NCI-H2196 treated with DMSO at 0.1 percent for 48 hours (cell line): ENCODE data around the gene HDAC11.
"Not testable (repeated sequence)": the region's sequence is repeated elsewhere in the genome, so short reads cannot be mapped to it uniquely, and the experiment has no call there.

Source experiments
- DNase-seq: peaks from one replicate; lab custom pipeline; 2025; ENCODE audit not compliant: unreplicated experiment; lab: John Stamatoyannopoulos, UW

The HDAC11 gene

DNA sequence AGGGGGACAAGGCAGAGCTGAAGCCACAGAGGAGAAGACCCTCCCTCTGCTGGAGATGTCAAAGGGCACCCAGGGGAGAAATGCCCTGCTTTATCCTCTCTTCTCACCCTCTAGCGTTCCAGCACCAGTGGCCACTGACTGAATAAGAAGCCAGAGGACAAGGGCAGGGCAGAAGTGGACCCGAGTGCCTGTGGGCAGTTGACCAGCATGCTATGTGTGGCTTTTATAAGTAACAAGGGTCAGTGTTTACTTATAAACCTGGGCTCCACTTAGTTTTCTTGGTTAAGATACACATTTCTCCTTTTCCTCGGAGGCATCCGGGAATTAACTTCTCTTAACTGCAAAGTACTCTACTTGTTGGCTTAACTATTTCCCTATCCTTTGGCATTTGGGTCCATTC is 13.3 kb upstream of the HDAC11 start:
- DNase-seq = no peak

DNA sequence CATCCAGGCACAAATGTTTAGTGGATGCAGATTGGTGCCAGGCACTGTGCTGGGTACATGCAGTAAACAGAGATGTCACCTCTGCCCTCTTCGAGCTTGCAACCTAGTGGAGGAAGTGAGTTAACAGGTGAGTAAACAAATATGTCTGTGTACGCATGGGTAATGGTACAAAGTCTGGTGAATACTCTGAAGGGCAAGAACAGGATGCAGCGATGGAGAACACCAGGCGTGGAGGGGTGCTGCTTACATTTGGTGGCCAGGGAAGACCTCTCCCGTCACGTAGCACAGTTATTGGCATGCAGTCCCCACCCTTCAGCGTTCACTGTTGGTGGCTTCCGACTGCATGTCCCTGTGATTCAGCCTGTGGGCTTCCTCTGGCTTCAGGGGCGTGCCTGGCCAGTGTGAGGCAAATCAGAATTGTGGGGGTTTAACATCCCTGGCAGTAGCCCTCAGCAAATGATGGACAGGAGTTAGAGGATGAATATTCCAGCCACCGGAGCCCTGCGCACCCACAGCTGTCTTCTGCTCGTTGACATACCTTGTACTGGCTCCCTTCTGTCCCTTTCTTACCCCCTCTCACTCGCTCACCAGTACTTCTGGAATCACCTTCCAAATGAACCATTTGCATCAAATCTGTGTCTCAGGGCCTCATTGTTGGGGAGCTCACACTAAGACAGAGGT is 9.1 kb upstream of the HDAC11 start:
- DNase-seq = no peak

DNA sequence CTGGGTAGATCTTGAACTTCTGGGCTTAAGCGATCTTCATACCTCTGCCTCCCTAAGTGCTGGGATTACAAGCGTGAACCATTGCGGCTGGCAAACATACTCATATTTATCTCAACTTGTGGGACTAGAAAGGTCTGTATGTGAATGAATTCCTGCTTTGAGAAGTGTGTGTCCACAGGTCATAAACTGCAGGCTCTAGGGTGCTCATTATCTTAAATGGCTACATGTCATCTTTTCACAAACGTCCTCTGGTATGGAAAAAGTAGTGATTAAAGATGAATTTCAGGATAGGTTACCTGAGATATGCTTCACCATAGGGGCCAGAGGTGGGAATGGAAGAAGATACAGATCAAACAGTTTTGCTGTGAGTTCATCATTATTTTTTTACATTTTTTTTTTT is 7.8 kb upstream of the HDAC11 start:
- DNase-seq = no peak

DNA sequence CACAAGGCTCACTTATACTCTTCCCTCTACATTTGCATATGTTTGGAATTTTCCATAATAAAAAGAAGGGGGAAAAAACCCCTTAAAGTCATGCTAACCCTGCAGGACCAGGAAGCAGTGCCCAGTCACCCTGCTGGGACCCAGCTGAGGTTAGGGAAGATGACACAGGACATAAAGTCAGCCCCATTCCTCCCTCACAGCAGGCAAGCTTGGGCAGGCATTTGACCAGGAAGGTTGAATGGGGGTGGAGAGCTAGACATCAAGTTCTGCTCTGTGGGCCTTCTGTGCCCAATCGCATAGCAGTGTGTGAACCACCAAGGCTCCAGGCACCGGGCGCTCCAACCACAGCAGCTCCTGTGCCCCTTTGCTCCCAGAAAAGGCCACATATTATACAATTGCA is 7.1 kb upstream of the HDAC11 start:
- no peak for DNase-seq

DNA sequence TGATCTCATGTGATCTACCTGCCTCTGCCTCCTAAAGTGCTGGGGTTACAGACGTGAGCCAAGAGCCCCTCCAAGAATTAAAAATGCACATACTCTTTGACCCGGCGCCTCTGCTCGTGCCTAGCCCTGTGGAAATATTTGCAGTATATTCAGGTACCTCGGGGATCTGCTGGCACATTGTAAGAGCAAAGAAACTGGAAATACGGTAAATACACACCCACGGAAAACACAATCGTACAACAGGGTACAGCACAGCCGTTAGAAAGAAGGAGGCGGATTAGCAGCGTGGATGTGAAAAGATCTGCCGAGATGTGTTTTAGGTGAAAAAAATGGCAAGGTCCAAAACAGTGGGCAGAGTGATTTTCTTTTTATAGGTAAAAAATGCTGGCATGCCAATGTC is 6.1 kb upstream of the HDAC11 start:
- DNase-seq = no peak

DNA sequence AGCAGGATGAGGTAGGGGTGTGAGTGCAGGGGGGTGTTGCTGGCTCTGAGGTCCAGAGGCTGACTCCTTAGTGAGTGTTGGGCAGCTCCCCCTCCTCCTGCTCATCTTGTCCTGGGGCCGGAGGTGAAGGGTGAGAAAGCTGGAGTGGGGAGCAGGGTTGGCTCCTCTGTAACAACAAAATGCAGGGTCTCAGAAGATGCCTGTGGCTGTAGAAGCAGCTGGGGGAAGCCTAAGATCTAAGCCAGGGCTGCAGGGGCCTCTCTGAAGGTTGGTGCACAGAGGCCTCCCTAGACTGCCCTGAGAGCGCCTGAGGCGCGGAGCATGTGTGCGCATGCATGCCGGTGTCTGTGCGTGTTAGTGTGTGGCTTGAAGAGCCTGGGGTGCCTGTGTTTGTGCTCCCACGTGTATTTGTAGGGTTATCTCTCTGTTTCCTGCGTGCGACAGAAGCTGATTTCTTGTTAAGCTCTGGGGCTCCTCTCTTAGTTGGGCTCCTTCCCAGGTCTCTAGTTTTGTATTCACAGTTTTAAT is 5.3 kb upstream of the HDAC11 start:
- DNase-seq = no peak

DNA sequence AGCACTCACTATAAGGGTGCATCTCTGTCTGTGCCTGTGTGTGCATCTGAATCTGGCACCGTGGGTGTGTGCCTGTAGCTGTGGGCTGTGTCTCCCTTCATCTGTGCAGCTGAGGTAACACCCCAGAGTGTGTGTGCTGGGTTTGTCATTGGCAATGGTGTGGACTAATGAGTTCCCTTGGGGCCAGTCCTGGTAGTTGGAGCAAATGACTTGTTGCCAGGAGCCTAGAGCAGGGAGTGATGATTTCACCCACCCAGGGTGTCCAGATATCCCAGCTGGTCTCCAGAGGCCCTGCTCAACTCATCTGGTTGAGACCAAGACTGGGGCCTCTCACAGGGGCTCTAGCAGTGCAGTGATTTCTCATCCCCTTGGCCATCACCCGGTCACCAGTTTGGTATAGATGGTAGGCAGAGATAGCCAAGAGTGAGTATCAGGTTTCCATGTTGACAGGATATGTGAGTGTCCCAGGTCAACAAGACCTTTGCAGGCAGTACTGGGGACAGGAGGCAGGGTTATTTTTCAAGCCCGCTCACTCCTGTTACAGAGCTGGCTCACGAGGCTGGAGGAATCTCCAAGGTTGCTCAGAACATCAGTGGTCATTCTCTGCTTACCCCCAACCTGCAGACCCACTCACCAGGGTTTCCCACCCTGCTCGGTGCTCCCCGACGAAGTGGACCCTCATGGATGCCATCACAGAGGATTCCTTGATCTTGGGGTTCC is 4.1 kb upstream of the HDAC11 start:
- no peak for DNase-seq

DNA sequence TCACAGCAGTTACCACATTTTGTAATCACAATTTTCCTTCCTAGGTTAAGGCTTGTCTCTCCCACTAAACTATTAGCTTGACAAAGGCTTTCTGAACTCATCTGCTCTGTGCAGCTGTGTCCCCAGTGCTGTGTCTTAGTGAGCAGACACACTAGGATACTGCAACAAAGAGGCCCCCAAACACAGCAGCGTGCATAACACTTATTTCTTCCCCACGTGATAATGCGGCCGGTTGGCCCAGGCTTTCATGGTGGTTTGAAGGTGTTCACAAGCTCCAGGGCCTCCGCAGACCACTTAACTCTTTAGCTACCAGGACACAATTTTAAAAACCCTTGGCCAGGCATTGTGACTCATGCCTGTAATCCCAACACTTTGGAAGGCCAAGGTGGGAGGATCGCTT is 2.2 kb upstream of the HDAC11 start:
- DNase-seq = no peak

DNA sequence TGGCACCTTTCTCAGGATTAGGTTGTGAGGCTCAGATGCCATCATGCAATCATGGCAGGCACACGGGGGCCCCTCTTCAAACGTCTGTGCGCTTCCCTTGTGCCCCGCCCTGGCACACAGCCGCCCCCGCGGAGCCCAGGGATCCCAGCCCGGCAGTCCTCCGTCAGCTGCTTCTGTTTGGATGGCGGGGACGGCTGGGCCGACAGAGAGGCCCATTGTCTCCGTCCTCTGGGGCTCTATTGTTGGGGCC is 849 bp upstream of the HDAC11 start:
- no peak for DNase-seq

DNA sequence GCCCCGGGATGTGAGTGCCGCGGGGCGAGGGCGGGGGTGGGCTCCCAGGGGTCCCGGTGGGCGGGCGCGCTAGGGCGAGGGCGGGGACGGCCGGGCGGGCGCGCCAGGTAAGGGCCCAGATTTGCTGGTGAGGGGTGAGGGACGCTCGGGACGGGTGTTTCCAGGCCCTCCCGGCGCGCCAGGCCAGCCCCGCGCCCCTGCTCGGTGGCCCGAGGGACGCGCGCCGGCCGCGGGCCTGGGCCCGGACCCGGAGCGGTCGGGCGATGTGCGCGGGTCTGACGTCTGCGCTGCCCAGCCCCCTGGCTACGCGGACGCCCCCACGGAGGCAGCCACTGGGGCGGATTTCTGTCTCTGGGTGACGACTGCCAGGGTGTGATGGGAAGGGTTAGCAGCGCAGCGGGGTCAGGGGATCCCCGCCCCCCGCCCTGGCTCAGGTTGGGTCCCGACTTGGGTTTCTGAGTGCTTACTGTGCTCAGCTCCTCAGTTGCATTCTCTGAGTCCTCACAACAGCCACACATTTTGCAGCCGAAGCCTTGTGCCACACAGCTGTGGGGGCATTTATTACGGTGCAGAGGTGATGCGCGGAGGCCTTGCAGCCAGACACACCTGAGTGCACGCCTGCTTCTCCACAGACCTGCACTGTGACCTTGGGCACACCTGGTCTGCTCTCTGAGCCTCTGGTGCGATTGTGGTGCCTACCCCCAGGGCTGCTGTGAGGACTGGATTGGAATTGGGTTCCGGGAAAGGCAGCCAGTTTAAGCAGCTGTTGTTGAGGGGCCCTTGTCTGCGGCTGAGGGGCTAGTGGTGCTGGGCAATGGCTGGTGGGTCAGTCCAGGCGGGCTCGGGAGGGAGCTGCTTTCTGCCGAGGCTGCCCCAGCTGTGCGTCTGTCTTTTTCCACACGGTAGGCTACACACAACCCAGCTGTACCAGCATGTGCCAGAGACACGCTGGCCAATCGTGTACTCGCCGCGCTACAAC is 523 bp downstream of the HDAC11 start:
- DNase-seq = no peak

DNA sequence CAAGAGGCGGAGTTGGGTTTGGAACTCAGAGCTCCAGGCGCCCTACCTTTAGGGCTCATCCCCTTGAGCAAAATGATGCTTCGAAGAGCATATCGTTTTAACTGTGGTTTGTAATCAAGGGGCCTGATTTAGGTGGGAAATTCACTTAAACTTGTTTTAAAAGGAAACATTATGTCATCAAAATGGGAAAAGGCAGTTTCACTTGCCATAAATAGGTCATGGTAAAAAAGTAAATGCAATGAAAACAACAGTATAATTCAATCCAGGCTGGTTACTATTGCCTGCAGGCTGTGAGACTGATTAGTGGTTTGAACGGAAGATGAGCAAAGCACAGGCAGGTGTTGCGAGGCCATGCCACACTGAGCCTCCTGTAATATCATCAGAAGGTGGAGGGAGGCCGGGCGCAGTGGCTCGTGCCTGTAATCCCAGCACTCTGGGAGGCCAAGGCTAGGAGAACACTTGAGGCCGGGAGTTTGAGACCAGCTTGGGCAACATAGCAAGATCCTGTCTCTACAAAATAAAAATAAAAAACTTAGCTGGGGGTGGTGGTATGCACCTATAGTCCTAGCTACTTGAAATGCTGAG is 2.1 kb downstream of the HDAC11 start:
- no peak for DNase-seq

DNA sequence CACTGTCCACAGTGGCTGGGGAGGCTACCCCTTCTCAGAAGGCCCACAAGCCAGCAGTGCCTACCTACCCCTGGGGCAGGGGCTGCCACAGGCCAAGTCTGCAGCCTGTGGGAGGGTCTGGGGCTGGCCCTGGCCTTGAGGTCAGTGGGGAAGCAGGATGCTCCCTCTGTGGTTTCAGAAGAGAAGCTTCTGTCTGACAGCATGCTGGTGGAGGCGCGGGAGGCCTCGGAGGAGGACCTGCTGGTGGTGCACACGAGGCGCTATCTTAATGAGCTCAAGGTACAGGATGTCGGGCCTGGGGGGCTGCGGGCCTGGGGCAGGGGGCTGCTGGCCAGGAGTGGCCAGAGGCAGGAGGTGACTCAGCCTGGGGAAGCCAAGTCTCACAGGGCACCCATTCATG is 3.2 kb downstream of the HDAC11 start:
- no peak for DNase-seq

DNA sequence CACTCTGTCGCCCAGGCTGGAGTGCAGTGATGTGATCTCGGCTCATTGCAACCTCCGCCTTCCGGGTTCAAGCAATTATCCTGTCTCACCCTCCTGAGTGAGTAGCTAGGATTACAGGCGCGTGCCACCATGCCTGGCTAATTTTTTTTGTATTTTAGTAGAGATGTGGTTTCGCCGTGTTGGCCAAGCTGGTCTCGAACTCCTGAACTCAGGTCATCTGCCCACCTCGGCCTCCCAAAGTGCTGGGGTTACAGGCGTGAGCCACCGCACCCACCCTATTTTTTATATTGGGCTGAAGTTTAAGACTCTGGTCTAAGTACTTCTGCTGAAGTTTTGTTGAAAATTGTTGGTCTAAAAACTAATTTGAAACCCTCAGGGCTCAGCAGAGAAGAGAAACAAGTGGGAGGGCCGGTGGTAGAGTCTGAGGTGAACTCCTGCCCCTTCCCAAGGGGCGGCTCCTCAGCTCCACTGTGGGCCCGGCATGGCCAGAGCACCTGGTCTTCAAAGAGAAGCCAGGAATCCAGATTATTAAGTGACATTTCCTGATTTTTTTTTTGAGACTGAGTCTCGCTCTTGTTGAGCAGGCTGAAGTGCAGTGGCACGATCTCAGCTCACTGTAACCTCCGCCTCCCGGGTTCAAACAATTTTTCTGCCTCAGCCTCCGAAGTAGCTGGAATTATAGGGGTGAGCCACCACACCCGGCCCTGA is 4.0 kb downstream of the HDAC11 start:
- no peak for DNase-seq

DNA sequence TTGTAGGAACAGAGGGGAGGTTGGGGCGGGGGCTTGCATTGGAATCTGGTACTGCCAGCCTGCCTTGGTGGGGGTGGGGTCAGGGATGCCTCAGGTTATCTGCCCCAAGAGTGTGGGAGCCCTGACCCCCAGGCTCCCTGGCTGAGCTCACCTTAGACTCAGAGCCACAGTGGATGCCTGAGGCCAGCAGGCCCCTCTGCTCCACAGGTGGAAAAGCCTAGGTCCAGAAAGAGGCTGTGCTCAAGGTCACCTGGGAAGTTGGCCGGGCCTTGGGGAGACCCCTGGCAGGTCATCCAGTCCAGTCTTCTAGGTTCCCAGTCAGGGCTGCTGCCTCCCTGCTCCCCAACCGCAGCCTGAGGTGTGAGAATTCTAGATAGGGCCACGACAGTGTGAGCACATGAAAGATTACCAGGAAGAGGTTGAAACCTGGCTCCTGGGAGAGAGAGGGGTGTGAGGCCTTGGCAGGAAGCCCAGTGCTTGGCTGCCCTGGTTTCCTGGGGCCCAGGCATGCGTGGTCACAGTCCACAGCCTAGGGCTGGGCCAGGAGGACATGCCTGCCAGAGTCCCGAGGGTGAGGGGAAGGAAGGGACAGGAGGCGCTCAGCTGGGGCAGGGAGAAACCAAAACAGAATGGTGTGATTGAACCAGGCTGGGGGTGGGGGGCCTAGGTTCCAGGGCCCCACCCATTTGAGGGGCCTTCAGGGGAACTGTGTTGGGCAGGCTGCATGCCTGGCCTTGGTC is 4.9 kb downstream of the HDAC11 start:
- DNase-seq = peak; percentile 55

DNA sequence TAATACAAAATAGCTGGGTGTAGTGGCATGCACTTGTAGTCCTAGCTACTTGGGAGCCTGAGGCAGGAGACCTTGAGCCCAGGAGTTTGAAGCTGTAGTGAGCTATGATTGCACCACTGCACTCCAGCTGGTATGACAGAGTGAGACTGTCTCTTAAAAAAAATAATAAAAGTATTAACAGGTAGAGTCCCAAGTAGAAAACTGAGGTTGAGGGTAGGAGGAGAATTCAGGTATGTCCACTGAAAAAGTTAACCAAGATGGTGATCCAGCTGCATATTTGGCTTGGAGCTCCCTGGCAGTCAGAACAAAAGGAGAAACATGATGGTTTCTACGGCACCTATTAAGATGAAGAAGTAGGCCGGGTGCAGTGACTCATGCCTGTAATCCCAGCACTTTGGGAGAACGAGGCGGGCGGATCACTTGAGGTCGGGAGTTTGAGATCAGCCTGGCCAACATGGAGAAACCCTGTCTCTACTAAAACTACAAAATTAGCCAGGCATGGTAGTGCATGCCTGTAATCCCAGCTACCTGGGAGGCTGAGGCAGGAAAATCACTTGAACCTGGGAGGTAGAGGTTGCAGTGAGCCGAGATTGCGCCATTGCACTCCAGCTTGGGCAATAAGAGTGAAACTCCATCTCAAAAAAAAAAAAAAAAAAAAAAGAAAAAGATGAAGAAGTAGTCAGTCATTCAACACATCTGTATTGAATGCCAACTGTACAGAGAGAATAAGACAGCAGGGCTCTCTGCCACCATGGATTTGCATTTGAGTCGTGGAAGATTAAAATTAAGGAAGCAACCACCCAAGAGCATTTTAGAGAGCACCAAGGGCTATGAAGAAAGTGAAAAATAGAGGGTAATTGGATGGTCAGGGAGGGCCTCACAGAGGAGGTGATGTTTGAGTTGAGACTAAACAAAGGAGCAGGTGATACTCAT is 5.8 kb downstream of the HDAC11 start:
- DNase-seq = not testable (repeated sequence)

DNA sequence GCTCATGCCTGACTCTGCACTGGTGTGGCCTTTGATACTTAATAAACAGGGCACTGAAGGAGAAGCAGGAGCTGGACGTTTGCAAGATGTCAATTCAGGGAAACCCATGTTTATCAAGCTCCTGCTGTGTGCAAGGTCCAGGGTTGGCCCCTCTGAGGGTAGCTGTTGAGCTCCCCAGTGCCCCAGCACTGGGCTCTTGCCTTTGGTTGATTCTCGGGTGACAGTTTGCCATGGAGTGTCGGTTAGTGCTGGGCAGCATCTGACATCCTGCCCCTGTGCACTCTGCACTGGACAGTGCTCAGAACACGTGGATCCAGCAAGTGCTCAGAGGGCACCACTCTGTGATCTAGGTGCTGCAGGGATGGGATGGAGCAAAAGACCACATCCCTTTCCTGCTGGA is 7.3 kb downstream of the HDAC11 start:
- no peak for DNase-seq

DNA sequence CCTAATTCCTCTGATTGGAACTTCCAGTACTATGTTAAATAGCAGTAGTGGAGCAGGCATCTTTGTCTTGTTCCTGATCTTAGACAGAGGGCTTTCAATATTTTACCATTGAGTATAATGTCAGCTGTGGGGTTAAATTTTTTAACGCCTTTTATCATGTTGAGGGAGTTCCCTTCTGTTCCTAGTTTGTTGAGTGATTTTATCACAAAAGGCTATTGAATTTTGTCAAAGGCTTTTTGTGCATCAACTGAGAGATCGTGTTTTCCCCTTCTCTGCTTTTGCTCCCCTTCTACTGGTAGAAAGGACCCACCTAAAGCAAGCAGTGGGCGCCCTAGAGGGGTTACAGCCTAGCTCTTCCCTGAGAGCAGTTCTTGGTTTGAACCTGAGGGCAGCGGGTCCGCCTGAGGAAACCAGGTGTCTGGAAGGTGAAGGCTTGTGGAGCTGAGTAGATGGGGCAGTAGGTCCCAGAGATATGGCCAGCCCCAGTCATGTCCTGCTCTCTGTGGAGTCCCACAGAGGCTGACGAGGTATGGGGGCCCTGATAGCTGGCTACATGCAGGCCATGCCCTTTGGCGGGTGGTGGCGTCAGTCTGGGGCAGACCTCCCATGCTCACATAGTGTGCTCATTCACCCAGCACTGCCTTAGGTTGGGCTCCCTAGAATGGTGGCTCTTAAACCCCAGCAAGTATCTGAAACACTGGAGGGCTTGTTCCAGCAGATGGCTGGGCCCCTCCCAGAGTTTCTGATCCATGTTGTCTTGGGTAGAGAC is 11.3 kb downstream of the HDAC11 start:
- no peak for DNase-seq

DNA sequence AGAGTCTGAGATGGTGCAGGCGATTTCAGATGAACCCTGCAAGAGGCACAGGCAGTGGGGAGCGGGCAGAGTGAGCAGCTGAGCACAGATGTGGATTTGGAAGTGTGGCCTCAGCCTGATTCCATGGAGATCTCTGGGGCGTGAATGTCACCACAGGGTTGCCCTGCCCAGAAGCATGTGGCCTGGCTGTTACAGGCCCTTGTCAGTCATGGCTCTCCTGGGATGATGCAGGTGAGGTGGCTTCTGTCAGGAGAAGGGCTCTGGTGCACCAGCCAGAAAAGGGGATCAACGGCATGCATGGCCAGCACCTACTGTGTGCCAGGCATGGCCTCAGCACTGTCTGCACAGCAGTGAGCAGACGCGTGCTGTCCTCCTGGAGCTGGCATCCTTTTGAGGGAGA is 11.9 kb downstream of the HDAC11 start:
- no peak for DNase-seq
